ENCODE data around the gene DLGAP4. TPM values are rescaled to one million over a fixed set of nuclear protein-coding genes. Genes with fewer than 3 reads are reported as not detected.

Gene DLGAP4
- total and polyA plus RNA-seq, 2 of the 13 experiments (the other 11 are each of a cell fraction or from before 2014, with no cell fraction given): 15.2 to 26.7 TPM

GRCh38 chr20:36367907-36368799 is 62.0 kb downstream of the DLGAP4 start:
- FAIRE-seq (no peak), DNase-seq (ENCODE audit: low spot score) (no peak), ATAC-seq (no peak)
- Histone ChIP-seq H3K27ac (ENCODE audit: extremely low read length, insufficient read depth, low read length) (no peak overlapping the region), H2AFZ (ENCODE audit: low read length) (no peak overlapping the region), H3K4me3 (replicated peaks in 1 of 3; ENCODE audit: insufficient read depth in 1 of 3, low read depth in 2 of 3, low read length in 3 of 3) (no peak overlapping the region), H3K79me2 (ENCODE audit: insufficient read depth, low read length) (no peaks in the 10 kb centered on the region), H3K9ac (ENCODE audit: insufficient read depth, low read depth, low read length) (no peak overlapping the region), H3K4me1 (ENCODE audit: insufficient read depth, low read length) (peaks cover 2% of the 10 kb centered on the region), H3K9me3 (ENCODE audit: low read length) (no peaks in the 10 kb centered on the region), H4K20me1 (ENCODE audit: insufficient read depth, low read length) (no peaks in the 10 kb centered on the region; the same call in 1 of the 2 replicates), H3K27me3 (ENCODE audit: control insufficient read depth in 1 of 2, insufficient read depth in 2 of 2, low read length in 2 of 2) (peaks cover 2 to 28% of the 10 kb centered on the region in 2 experiments; a peak in 3 of 5 replicates), H3K36me3 (replicated peaks in 1 of 2; ENCODE audit: control insufficient read depth in 1 of 2, insufficient read depth in 2 of 2, low read length in 2 of 2) (no peaks in the 10 kb centered on the region), H3K4me2 (ENCODE audit: low read depth, low read length) (no peak overlapping the region)
- intact Hi-C loops (cut with micrococcal nuclease; ENCODE audit: unreplicated experiment) (no loop called here), in situ Hi-C loops (cut with HindIII; ENCODE audit: extremely low pct_ligation_motif_present, low pct_unique_long_range_greater_than_20kb) (no loop called here)
- TF ChIP-seq DPF2 (CRISPR knock-in tag; IDR thresholded peaks at IDR 0.05; ENCODE audit: borderline replicate concordance, low read depth) (no peak), HMGA1 (CRISPR knock-in tag; conservative IDR thresholded peaks at IDR 0.05) (no peak), NFIB (CRISPR knock-in tag; IDR thresholded peaks at IDR 0.05; ENCODE audit: borderline replicate concordance) (no peak), BORCS8-MEF2B (CRISPR knock-in tag; IDR thresholded peaks at IDR 0.05) (no peak)
- ChIA-PET CTCF (ENCODE audit: low intra/inter-chr PET ratio, low total read pairs) (no interaction called here), POLR2A (no interaction called here)
- WGBS (ENCODE audit: low lambda C conversion rate): 51% methylated on average over 12 of the region's 12 CpGs
- no TSS peak for BruUV-seq (replicated peaks)

GRCh38 chr20:36368869-36369268 is 62.7 kb downstream of the DLGAP4 start:
- no peak overlapping the region for H2AFZ ChIP-seq (ENCODE audit: low read length)
- ChIA-PET POLR2A (no interaction called here), CTCF (ENCODE audit: low intra/inter-chr PET ratio, low total read pairs) (no interaction called here)
- FAIRE-seq (no peak), ATAC-seq (no peak), DNase-seq (ENCODE audit: low spot score) (no peak)
- no peaks in the 10 kb centered on the region for H3K9me3 ChIP-seq (ENCODE audit: low read length)
- no peaks in the 10 kb centered on the region for H3K36me3 ChIP-seq (replicated peaks in 1 of 2; ENCODE audit: control insufficient read depth in 1 of 2, insufficient read depth in 2 of 2, low read length in 2 of 2)
- no peaks in the 10 kb centered on the region for H3K4me1 ChIP-seq (ENCODE audit: insufficient read depth, low read length)
- no peak overlapping the region for H3K9ac ChIP-seq (ENCODE audit: insufficient read depth, low read depth, low read length)
- H3K79me2 ChIP-seq (ENCODE audit: insufficient read depth, low read length): no peaks in the 10 kb centered on the region
- peaks cover 3 to 28% of the 10 kb centered on the region in 2 experiments; a peak in 3 of 5 replicates for H3K27me3 ChIP-seq (ENCODE audit: control insufficient read depth in 1 of 2, insufficient read depth in 2 of 2, low read length in 2 of 2)
- H3K4me3 ChIP-seq (replicated peaks in 1 of 3; ENCODE audit: insufficient read depth in 1 of 3, low read depth in 2 of 3, low read length in 3 of 3): no peak overlapping the region
- 37% methylated on average over 14 of the region's 14 CpGs for WGBS (ENCODE audit: low lambda C conversion rate)
- intact Hi-C loops (cut with micrococcal nuclease; ENCODE audit: unreplicated experiment) (no loop called here), in situ Hi-C loops (cut with HindIII; ENCODE audit: extremely low pct_ligation_motif_present, low pct_unique_long_range_greater_than_20kb) (no loop called here)
- H3K4me2 ChIP-seq (ENCODE audit: low read depth, low read length): no peak overlapping the region
- no peak overlapping the region for H3K27ac ChIP-seq (ENCODE audit: extremely low read length, insufficient read depth, low read length)
- H4K20me1 ChIP-seq (ENCODE audit: insufficient read depth, low read length): no peaks in the 10 kb centered on the region; the same call in 1 of the 2 replicates
- no TSS peak for BruUV-seq (replicated peaks)
- TF ChIP-seq TOPORS (CRISPR knock-in tag; IDR thresholded peaks at IDR 0.05): no peak
- TF ChIP-seq PBX3 (CRISPR knock-in tag; IDR thresholded peaks at IDR 0.05; ENCODE audit: borderline replicate concordance): no peak
- TF ChIP-seq ZMAT3 (CRISPR knock-in tag; conservative IDR thresholded peaks at IDR 0.05): no peak
- no peak for TF ChIP-seq ZNF496 (CRISPR knock-in tag; IDR thresholded peaks at IDR 0.05; ENCODE audit: insufficient replicate concordance)
- TF ChIP-seq TP53 (CRISPR knock-in tag; conservative IDR thresholded peaks at IDR 0.05): no peak
- TF ChIP-seq BCLAF1 (IDR thresholded peaks at IDR 0.05): no peak
- TF ChIP-seq ATF7 (IDR thresholded peaks at IDR 0.05): no peak
- TF ChIP-seq ATF7 (CRISPR knock-in tag; IDR thresholded peaks at IDR 0.05): no peak

Data from HepG2 (cell line).